ENCODE measurements around the gene CSNK1A1.

The CSNK1A1 gene

DNA sequence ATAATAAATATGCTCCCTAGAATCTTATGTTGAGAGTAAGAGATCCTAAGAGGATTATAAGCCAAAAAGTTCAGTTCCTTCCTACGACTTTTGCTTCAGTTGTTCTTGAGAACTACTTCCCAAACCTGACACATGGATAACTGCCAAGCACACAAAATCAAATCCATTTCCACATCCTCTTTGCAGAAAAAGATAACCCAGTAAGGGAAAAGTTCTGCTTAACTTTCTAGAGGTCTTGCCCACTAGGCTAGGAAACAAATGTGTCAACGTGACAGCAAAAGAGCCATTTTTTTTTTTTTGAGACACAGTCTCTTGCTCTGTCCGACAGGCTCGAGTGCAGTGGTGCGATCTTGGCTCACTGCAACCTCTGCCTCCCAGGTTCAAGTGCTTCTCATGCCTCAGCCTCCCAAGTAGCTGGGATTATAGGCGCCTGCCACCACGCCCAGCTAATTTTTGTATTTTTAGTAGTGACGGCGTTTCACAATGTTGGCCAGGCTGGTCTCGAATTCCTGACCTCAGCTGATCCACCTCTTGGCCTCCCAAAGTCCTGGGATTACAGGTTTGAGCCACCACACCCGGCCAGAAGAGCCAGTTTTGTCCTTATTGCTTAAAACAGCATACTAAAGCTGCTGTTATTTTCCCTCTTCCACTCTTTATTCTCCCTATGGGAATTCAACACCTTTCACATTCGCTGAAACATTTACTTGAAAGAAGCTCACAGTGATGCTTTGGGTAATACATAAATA lies 24.2 kb downstream of the CSNK1A1 start:
- no peak for TF ChIP-seq FOXM1 (IDR thresholded peaks at IDR 0.05; ENCODE audit: borderline replicate concordance, low read depth)

DNA sequence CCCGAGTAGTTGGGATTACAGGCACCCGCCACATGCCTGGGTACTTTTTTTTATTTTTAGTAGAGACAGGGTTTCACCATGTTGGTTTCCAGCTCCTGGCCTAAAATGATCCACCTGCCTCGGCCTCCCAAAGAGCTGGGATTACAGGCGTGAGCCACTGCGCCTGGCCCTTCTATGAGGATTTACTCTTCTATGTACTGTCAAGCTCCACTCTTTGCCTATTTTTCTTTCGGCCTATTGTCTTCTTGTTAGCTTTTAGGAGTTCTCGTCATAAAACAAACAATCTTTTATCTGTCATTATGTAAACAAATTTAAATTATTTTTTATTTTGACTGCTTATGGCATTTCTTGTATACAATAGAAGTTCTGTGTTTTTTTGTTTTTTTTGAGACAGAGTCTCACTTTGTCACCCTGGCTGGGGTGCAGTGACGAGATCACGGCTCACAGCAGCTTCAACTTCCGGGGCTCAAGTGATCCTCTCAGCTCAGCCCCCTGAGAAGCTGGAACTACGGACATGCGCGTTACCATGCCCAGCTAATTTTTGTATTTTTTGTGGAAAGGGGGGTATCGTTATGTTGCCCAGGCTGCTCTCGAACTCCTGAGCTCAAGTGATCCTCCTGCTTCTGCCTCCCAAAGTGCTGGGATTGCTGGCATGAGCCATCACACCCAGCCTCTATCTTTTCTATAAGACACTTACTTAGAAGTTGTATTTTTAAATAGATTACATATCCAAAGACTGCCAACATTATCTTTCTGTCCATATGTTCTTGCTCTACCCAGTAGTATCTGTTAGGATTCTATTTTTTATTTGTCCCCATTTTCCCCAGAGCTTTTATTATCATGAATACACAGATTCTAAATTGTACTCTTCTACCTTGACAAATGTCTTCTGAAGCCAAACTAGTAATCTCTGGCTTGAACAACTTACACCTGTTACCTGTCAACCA lies 29.2 kb downstream of the CSNK1A1 start:
- TF ChIP-seq FOXM1 (IDR thresholded peaks at IDR 0.05; ENCODE audit: borderline replicate concordance, low read depth) (no peak), TCF12 (IDR thresholded peaks at IDR 0.05; ENCODE audit: low read depth) (no peak), NFIC (IDR thresholded peaks at IDR 0.05) (no peak), YY1 (IDR thresholded peaks at IDR 0.05; ENCODE audit: low read depth) (no peak), RAD21 (IDR thresholded peaks at IDR 0.05; ENCODE audit: low read depth) (no peak), ZBTB7A (IDR thresholded peaks at IDR 0.05; ENCODE audit: low read depth) (no peak), EGR1 (IDR thresholded peaks at IDR 0.05) (no peak), MAX (IDR thresholded peaks at IDR 0.05) (no peak), USF1 (IDR thresholded peaks at IDR 0.05) (no peak), CREB1 (IDR thresholded peaks at IDR 0.05; ENCODE audit: low read depth) (no peak), TEAD4 (IDR thresholded peaks at IDR 0.05) (no peak), TAF1 (IDR thresholded peaks at IDR 0.05; ENCODE audit: low read depth) (no peak), CEBPB (IDR thresholded peaks at IDR 0.05) (no peak), EP300 (IDR thresholded peaks at IDR 0.05; ENCODE audit: borderline replicate concordance) (no peak), REST (IDR thresholded peaks at IDR 0.05; ENCODE audit: low read depth) (no peak)

GRCh38 chr5:149519601-149520000 lies 31.6 kb downstream of the CSNK1A1 start:
- TF ChIP-seq FOXM1 (IDR thresholded peaks at IDR 0.05; ENCODE audit: borderline replicate concordance, low read depth): no peak
- no peak for TF ChIP-seq REST (IDR thresholded peaks at IDR 0.05; ENCODE audit: low read depth)
- no peak for TF ChIP-seq USF1 (IDR thresholded peaks at IDR 0.05)
- no peak for TF ChIP-seq EP300 (IDR thresholded peaks at IDR 0.05; ENCODE audit: borderline replicate concordance)
- no peak for TF ChIP-seq TEAD4 (IDR thresholded peaks at IDR 0.05)
- TF ChIP-seq EGR1 (IDR thresholded peaks at IDR 0.05): no peak
- TF ChIP-seq CEBPB (IDR thresholded peaks at IDR 0.05): no peak
- no peak for TF ChIP-seq CREB1 (IDR thresholded peaks at IDR 0.05; ENCODE audit: low read depth)
- no peak for TF ChIP-seq ZBTB7A (IDR thresholded peaks at IDR 0.05; ENCODE audit: low read depth)
- TF ChIP-seq TCF12 (IDR thresholded peaks at IDR 0.05; ENCODE audit: low read depth): no peak
- TF ChIP-seq NFIC (IDR thresholded peaks at IDR 0.05): no peak
- TF ChIP-seq RAD21 (IDR thresholded peaks at IDR 0.05; ENCODE audit: low read depth): no peak
- no peak for TF ChIP-seq TAF1 (IDR thresholded peaks at IDR 0.05; ENCODE audit: low read depth)
- TF ChIP-seq MAX (IDR thresholded peaks at IDR 0.05): no peak
- TF ChIP-seq YY1 (IDR thresholded peaks at IDR 0.05; ENCODE audit: low read depth): no peak

- TF ChIP-seq TAF1 (IDR thresholded peaks at IDR 0.05; ENCODE audit: low read depth) (no peak), REST (IDR thresholded peaks at IDR 0.05; ENCODE audit: low read depth) (no peak), YY1 (IDR thresholded peaks at IDR 0.05; ENCODE audit: low read depth) (no peak), EGR1 (IDR thresholded peaks at IDR 0.05) (no peak), RAD21 (IDR thresholded peaks at IDR 0.05; ENCODE audit: low read depth) (no peak), MAX (IDR thresholded peaks at IDR 0.05) (no peak), CREB1 (IDR thresholded peaks at IDR 0.05; ENCODE audit: low read depth) (no peak), USF1 (IDR thresholded peaks at IDR 0.05) (no peak), EP300 (IDR thresholded peaks at IDR 0.05; ENCODE audit: borderline replicate concordance) (no peak), NFIC (IDR thresholded peaks at IDR 0.05) (no peak), TCF12 (IDR thresholded peaks at IDR 0.05; ENCODE audit: low read depth) (no peak), FOXM1 (IDR thresholded peaks at IDR 0.05; ENCODE audit: borderline replicate concordance, low read depth) (no peak), TEAD4 (IDR thresholded peaks at IDR 0.05) (no peak), CEBPB (IDR thresholded peaks at IDR 0.05) (no peak), ZBTB7A (IDR thresholded peaks at IDR 0.05; ENCODE audit: low read depth) (no peak)
These were observed 32.6 kb downstream of the CSNK1A1 start for GRCh38 chr5:149518620-149519019.

All from Ishikawa (cell line).